ENCODE results near the gene ZBTB6. TPM values are rescaled to one million over a fixed set of nuclear protein-coding genes. Genes with fewer than 3 reads are reported as not detected.
"Not testable (repeated sequence)": the region's sequence is repeated elsewhere in the genome, so short reads cannot be mapped to it uniquely, and the experiment has no call there.

Gene ZBTB6
- total RNA-seq, 2 experiments from 2014 or later: 9.6 to 10.5 TPM

GRCh38 chr9:122888480-122888879, 24.6 kb downstream of the ZBTB6 start:
- H3K9me3 Mint-ChIP-seq: no peaks in the 10 kb centered on the region
- peaks cover 15% of the 10 kb centered on the region for H3K36me3 Mint-ChIP-seq
- H3K27ac Mint-ChIP-seq: no peak overlapping the region
- H3K27me3 Mint-ChIP-seq: no peaks in the 10 kb centered on the region
- no peak overlapping the region for H3K4me3 Mint-ChIP-seq
- no peak for DNase-seq
- H3K4me1 Mint-ChIP-seq: no peaks in the 10 kb centered on the region

- Mint-ChIP-seq H3K27ac (peak overlapping the region; percentile 66), H3K9me3 (no peaks in the 10 kb centered on the region), H3K4me3 (no peak overlapping the region), H3K27me3 (no peaks in the 10 kb centered on the region), H3K4me1 (peaks cover 11% of the 10 kb centered on the region), H3K36me3 (peaks cover 9% of the 10 kb centered on the region)
- DNase-seq: no peak
Measured at GRCh38 chr9:122883125-122883524, 30.0 kb downstream of the ZBTB6 start.

GRCh38 chr9:122879443-122879842, 33.7 kb downstream of the ZBTB6 start:
- Mint-ChIP-seq H3K9me3 (no peaks in the 10 kb centered on the region), H3K4me1 (peaks cover 17% of the 10 kb centered on the region), H3K27me3 (no peaks in the 10 kb centered on the region), H3K4me3 (no peak overlapping the region), H3K36me3 (peaks cover 22% of the 10 kb centered on the region), H3K27ac (no peak overlapping the region)
- no peak for DNase-seq

GRCh38 chr9:122875523-122875922, 37.6 kb downstream of the ZBTB6 start:
- peaks cover 8% of the 10 kb centered on the region for H3K4me1 Mint-ChIP-seq
- no peak for DNase-seq
- H3K27ac Mint-ChIP-seq: peak overlapping the region; percentile 55
- no peak overlapping the region for H3K4me3 Mint-ChIP-seq
- H3K27me3 Mint-ChIP-seq: no peaks in the 10 kb centered on the region
- no peaks in the 10 kb centered on the region for H3K9me3 Mint-ChIP-seq
- H3K36me3 Mint-ChIP-seq: peaks cover 28% of the 10 kb centered on the region

- H3K27ac Mint-ChIP-seq, H3K4me3 Mint-ChIP-seq, H3K27me3 Mint-ChIP-seq, H3K4me1 Mint-ChIP-seq, H3K9me3 Mint-ChIP-seq, DNase-seq: not testable (repeated sequence)
- H3K36me3 Mint-ChIP-seq: peaks cover 24% of the 10 kb centered on the region
Measured at GRCh38 chr9:122867276-122867675, 45.8 kb downstream of the ZBTB6 start.

GRCh38 chr9:122866079-122866478, 47.0 kb downstream of the ZBTB6 start:
- Mint-ChIP-seq H3K36me3 (peaks cover 22% of the 10 kb centered on the region), H3K4me1 (no peaks in the 10 kb centered on the region), H3K4me3 (no peak overlapping the region), H3K27ac (no peak overlapping the region), H3K9me3 (no peaks in the 10 kb centered on the region), H3K27me3 (no peaks in the 10 kb centered on the region)
- DNase-seq: no peak

GRCh38 chr9:122865300-122865699, 47.8 kb downstream of the ZBTB6 start:
- no peak for DNase-seq

GRCh38 chr9:122863407-122863806, 49.7 kb downstream of the ZBTB6 start:
- no peaks in the 10 kb centered on the region for H3K9me3 Mint-ChIP-seq
- no peak overlapping the region for H3K4me3 Mint-ChIP-seq
- H3K36me3 Mint-ChIP-seq: peaks cover 26% of the 10 kb centered on the region
- DNase-seq: no peak
- no peaks in the 10 kb centered on the region for H3K27me3 Mint-ChIP-seq
- H3K4me1 Mint-ChIP-seq: peaks cover 4% of the 10 kb centered on the region
- H3K27ac Mint-ChIP-seq: no peak overlapping the region

More at GRCh38 chr9:122865300-122865699, 47.8 kb downstream of the ZBTB6 start:
- Mint-ChIP-seq H3K36me3 (peaks cover 16% of the 10 kb centered on the region), H3K27me3 (no peaks in the 10 kb centered on the region), H3K27ac (no peak overlapping the region), H3K4me1 (no peaks in the 10 kb centered on the region), H3K9me3 (no peaks in the 10 kb centered on the region), H3K4me3 (no peak overlapping the region)

GRCh38 chr9:122860319-122861142, 52.6 kb downstream of the ZBTB6 start:
- H3K9me3 Mint-ChIP-seq: no peaks in the 10 kb centered on the region
- H3K4me1 Mint-ChIP-seq: peaks cover 6% of the 10 kb centered on the region
- no peak overlapping the region for H3K27ac Mint-ChIP-seq
- no peaks in the 10 kb centered on the region for H3K27me3 Mint-ChIP-seq
- no peak overlapping the region for H3K4me3 Mint-ChIP-seq
- peaks cover 23% of the 10 kb centered on the region for H3K36me3 Mint-ChIP-seq
- DNase-seq: no peak

Other genes with a start within 250 kb of the ZBTB6 start
- gene OR1L3, start 238.2 kb downstream of the ZBTB6 start, total RNA-seq: not detected
- not detected for gene OR1L4, start 189.3 kb downstream of the ZBTB6 start, total RNA-seq
- gene OR1L6, start 171.0 kb downstream of the ZBTB6 start, total RNA-seq: not detected
- gene OR5C1, start 124.4 kb downstream of the ZBTB6 start, total RNA-seq: not detected
- gene OR1K1, start 113.2 kb downstream of the ZBTB6 start, total RNA-seq: not detected
- gene PDCL, start 84.7 kb downstream of the ZBTB6 start, total RNA-seq: 10 to 100 TPM; 20.5 to 21.4 TPM
- 10 to 100 TPM; 26.4 to 28.0 TPM for gene RC3H2, start 8.0 kb downstream of the ZBTB6 start, total RNA-seq
- gene ZBTB26, start 18.2 kb upstream of the ZBTB6 start, total RNA-seq: 1 to 10 TPM; 5.2 to 5.8 TPM
- 10 to 100 TPM; 19.4 to 20.6 TPM for gene RABGAP1, start 27.7 kb upstream of the ZBTB6 start, total RNA-seq
- gene GPR21, start 120.3 kb upstream of the ZBTB6 start, total RNA-seq: under 1 TPM in 1 of 2 experiments, not detected in 1; 0.42 TPM